Esophagus squamous epithelium (tissue), 4 donors: ENCODE data around the gene SLC24A3.

Experiments used
- POLR2A ChIP-seq, 4 donors: fragments of 450-650 bp; IDR thresholded peaks; one replicate each; pipeline ENCODE4 v1.6.1; 2017; ENCODE audit warnings: antibody characterized with exemption in 4 of 4, mild to moderate bottlenecking in 4 of 4, moderate library complexity in 3 of 4
- TF ChIP-seq, protein P1 (sequence below), 6 experiments: fragments of 450-650 bp in 4 of 6; fragments of 200-600 bp in 2 of 6; sonication (generic) in 2 of 6; IDR thresholded peaks; one replicate each; pipeline ENCODE4 v1.5.1; 2016 to 2019; ENCODE audit warnings: antibody characterized with exemption in 6 of 6, mild to moderate bottlenecking in 4 of 6, moderate library complexity in 4 of 6

DNA sequence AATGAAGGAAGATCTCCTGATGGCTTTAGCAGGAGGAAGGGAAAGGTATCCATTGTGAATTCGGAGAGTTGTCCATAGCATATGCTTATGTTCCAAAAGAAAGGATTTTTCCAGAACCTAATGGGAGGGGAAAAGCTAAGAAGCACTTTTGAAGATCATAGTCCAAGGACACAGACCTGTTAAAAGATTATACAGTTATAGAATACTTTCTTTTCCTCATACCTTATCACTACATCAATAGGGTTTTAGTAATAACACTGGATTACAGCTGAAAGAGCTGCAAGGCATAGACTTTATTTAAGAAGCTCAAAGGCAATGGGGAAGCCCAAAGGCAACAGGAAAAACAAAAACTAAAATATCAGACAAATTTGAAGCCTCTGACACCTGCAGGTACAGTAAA, 39.8 kb upstream of the SLC24A3 start:
- TF ChIP-seq, protein P1, sequence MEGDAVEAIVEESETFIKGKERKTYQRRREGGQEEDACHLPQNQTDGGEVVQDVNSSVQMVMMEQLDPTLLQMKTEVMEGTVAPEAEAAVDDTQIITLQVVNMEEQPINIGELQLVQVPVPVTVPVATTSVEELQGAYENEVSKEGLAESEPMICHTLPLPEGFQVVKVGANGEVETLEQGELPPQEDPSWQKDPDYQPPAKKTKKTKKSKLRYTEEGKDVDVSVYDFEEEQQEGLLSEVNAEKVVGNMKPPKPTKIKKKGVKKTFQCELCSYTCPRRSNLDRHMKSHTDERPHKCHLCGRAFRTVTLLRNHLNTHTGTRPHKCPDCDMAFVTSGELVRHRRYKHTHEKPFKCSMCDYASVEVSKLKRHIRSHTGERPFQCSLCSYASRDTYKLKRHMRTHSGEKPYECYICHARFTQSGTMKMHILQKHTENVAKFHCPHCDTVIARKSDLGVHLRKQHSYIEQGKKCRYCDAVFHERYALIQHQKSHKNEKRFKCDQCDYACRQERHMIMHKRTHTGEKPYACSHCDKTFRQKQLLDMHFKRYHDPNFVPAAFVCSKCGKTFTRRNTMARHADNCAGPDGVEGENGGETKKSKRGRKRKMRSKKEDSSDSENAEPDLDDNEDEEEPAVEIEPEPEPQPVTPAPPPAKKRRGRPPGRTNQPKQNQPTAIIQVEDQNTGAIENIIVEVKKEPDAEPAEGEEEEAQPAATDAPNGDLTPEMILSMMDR (IDR thresholded peaks at IDR 0.05), result no peak
- TF ChIP-seq POLR2A (IDR thresholded peaks at IDR 0.05), result no peak
